GM19463 (cell line): ENCODE data around the gene MICAL3.

Experiments used
- ATAC-seq: cut with Tn5 transposase; IDR thresholded peaks from one replicate; pipeline ENCODE4 v1.9.1; 2021; ENCODE audit warnings: mild to moderate bottlenecking, moderate library complexity; ENCODE audit not compliant: unreplicated experiment

MICAL3 gene

DNA sequence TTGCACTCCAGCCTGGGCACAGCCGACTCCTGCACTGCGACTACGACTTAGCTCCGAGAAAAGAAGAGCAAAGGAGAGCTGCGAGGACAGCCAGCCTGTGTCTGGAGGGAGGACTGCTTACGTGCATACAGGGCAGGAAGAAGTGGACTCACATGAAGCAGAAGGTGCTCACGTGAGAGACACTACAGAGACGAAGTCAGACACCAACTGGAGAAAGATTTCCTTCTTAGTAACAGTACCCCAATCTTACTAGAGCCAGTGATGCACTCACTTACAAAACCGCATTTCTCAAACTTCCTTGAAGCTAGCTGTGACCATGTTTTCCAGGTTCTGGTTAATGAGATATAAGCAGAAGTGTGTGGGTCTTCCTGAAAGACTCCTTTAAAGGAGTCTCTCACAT, 67.7 kb downstream of the MICAL3 start:
- ATAC-seq: no peak

DNA sequence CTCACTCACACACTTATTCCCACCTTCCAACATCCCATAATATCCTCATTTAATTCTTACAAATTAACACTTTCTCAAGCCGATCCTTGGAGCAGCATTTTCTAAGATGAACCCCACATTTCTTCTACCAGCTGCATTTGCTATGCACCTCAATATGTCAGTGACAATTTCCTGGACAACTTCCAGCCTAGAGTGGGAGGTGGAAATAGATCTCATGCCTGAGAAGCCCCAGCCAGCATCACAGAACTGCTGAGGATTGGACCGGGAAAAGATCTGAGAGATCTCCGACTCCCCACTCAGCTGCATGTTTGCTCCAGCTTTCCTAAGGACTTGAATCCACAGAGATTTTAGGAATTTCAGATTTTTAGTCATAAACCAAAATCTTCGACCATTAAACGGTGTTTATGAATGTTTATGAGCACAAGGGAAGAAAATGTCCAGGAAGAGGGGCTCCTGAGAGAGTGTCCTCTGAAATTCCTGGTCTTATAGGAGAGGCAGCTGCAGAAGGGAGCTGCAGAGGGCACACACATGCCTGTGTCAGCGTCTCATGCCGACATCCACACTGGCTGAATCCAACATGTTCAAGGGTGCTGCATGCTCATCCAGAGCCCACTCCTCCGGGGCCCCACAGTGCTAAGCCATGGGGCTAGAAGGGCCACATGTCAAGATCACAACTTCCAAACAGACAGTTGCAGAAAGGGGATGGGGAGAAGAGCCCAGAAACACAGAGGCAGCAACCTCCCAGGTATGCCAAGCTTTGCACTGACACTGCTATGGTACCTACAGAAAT, 68.6 kb downstream of the MICAL3 start:
- ATAC-seq: no peak

DNA sequence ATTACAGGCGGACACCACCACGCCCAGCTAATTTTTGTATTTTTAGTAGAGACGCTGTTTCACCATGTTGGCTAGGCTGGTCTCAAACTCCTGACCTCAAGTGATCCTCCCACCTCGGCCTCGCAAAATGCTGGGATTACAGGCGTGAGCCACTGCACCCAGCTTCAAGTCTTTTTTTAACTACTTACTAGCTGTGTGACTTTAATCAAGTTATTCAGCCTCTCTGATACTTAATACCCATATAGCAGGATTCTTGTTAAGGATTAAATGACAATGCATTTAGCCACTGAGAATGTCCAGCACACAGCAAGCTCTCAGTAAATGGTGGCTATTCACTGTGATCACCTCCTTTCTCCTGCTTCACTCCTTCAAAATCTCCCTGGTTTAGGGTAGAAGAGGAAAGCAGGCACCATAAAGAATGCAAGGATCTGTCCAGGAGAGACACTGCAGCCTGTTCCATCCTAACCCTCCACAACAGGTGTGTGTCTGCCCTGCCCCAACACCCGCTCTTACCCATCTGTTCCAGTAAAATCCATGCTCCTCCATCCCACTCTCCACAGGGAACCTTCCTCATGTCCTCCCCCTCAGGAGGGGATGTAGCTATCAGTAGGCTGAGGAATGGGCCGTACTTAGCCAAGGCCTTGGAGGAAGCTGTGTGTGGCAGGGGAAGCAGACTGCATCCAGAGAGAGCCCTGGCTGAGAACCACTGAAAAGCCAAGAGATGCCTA, 69.3 kb downstream of the MICAL3 start:
- no peak for ATAC-seq

DNA sequence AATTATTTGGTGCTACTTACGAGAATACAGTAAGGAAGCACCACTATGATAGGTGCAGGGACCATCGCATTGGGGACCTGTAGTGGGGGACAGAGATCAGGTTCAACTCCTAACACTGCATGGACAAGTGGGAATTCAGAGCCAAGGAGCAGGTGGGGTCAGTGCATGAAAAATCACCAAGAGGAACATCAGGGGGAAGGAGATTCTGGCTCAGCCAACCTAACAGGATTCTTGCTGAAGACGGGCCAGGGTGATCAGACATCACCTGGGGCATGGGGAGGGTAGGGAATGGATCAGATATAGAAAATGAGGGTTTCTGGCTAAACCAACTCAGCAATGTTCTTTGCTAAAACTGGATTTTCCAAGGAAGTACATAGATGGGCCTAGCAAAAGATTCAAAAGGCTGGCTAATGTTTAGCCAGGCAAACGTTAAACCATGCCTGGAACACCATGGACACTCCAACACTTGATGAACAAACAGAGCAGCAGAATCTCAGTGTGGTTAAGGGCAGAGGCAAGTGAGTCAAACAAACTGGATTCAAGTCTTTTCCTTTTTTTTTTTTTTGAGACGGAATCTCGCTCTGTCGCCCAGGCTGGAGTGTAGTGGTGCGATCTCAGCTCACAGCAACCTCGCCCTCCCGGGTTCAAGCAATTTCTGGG, 70.0 kb downstream of the MICAL3 start:
- ATAC-seq: no peak

DNA sequence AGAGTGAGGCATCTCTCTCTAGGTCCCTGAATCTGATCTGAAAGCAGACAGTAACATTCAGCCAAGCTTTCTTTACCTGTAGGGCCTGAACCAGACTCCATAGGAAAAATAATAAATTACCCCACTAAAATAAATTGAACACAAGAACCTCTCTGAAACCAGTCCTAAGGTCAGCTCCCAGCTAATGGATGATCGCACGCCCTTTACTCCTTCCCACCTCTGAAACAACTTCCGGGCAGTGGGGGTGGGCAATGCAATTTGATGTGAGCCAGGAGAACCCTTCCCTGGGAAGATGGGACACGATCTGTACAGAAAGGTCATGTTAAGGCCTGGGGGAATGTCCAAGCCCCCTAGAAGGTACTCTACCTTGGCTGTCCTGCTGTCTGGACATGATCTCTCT, 71.2 kb downstream of the MICAL3 start:
- ATAC-seq: no peak

DNA sequence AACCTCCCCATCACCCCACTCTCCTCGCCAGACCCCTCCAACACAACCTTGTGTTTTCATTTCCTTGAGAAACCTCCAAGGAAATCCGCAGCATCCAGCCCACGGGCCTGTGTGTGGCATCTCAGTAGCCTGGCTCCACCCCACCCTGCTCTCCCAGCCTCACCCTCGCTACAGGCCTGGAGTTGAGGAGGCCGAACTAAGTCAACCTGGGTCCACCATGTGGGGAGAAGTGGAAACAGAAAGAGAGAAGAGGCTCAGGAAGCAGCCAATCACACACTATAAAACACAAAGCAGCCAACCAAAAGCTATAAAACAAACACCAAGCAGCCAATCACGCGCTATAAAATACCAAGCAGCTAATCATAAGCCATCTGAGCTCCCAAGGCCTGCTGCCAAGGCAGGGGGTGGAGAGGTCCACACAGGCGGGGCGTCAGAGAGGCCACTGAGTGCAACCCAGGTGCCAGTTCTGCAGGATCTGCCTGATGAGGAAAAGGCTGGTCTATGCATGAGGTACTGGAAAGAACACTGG, 72.0 kb downstream of the MICAL3 start:
- ATAC-seq: no peak

DNA sequence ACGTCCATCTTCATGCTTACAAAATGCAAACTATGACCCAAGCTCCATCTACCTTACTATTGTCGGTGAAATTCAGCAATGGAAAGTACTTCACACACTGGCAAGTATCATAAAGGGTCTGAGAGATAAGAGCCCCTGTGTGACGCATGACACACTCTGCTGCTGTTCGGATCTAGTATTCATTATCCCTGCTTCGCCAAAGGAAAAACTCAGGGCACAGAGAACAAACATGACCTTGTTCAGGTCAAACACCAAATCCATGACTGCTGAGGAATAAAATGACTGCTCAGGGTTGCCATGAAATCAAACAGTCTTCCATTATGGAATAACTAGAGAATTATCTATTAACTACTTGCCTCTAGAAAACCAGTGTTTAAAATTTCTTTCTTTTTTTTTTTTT, 73.0 kb downstream of the MICAL3 start:
- ATAC-seq: no peak

DNA sequence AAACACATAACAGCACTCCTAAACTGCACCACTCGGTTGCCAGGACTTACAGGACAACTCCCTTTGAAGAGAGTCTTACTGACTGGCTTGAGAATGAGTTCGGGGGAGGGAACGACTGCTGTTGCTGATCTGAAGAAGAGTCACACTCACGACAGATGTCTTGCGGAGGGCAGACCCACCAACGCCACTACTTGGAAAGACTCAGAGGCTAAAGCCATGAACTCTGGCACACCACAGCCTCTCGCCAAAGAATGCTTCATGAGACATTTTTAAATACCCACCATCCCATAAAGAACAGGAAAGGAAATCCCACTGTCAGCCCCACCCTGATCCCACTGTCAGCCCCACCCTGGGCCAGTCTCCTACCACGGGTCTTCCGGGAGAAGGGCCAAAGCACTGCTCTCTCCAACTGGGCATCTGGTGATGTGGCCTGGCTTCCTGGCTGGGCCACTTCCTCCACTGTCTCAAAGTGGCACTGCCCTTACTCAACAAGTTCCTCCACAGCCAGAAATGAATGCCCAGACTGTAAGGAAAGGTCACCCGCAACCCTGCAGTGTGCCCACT, 73.6 kb downstream of the MICAL3 start:
- no peak for ATAC-seq

DNA sequence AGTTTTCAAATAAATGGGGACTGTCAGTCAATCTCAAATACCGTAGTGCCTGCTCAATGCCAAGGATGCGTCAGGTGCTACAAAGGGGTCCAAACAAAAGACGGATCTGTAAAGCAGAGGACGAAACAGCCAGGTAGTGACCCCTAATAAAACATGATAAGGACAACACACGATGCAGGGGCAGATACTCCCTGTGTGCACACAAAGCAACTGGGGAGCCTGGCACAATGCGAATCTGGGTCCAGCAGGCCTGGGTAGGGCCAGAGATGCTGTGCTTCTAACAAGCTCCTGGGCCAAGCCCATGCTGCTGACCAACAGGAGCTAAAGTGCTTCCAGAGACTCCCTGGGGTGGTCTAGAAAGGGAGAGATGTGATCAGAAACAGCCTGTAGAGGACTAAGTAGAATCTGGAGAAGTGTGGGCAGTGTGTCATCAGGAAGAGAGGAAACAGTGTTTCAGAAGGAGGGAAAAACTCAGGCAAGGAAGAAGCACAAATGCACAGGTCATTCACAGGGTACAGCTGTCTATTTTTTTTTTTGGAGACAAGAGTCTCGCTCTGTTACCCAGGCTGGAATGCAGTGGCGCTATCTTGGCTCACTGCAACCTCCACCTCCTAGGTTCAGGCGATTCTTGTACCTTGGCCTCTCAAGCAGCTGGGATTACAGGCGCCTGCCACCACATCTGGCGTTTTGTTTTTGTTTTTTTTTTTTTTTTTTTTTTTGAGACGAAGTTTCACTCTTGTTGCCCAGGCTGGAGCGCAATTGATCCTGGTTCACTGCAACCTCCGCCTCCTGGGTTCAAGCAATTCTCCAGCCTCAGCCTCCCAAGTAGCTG, 74.5 kb downstream of the MICAL3 start:
- ATAC-seq: no peak

DNA sequence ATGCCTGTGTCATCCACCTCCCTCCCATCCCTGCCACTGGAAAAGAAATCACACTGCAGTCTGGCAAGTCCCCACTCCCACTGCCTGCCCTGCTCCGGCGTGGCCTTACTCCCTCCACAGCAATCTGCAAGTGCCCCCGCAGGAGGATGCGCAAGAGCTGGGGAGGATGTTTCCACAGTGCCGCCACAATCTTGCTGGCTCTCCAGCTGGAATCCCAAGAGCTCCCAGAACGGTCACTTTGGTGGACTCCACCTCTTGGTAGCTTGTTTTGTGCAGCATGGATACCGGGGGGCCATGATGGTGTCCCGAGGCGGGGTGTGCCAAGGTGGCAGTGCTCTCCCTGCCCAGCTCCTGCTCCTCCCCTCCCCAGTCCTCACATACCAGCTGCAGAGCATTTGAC, 76.3 kb downstream of the MICAL3 start:
- no peak for ATAC-seq

DNA sequence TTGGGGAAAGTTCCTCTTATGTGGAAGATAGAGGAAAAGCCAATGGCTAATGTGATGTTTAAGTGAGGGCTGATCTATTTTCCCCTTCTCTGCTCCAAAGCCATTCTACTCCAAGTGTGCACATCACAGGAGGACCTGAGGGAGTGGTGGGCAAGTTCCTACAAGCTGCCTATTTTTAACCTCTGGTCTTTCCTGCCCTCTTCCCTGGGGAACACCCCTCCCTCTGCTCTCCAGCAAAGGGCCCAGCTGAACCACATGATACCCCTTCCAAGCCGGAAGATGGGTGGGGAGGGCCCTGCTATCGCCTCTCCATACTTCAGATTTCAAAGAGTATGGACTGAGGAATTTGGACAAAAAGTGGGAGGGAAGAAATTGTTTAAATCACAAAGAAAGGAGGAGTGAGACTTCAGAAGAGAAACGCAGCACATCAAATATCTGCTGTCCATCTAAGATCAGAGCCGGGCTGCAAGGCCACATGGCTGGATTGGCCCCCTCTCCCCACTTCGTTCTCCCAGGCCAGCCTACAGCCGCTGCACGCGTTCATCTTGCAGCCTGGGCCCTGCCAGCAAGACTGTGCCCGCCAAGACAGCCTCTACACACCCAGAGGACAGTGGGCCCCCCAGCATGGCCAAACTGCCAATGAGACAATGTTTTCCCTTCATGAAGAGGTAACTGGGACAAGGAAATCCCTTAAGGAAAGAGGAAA, 77.5 kb downstream of the MICAL3 start:
- ATAC-seq: no peak

DNA sequence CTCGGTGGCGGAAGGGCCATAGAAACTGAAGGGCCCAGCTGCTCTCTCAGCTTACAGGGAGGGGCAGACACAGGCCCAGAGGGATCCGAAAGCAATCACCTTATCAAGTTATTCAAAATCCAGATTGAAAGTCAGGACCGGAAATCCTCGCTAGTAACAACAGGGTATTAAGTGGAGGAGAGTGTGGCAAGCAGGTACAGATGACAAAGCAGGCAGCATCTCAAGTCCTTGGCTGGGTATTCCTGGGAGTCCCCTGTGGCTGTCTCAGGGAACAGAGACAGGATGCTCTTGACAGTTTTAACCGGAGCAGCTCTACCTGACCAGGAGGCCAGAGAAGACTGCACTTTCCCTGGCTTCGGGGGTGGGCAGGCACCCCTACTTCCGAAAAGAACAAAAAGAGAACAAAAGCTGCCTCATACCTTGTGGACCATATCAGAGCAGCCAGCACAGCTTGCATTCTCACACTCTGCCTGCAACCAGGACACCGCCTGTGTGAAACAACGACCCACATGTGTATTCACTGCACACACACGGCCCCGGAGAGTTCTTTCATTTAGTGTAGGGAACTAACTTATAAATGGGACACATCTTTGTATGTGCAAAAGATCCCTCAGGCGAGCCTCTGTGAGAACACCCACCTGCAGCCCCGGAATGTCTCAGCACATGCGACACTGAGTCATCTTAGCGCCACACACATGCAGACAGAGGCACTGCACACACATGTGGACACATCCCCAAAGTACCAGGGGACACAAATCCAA, 78.3 kb downstream of the MICAL3 start:
- ATAC-seq: no peak

DNA sequence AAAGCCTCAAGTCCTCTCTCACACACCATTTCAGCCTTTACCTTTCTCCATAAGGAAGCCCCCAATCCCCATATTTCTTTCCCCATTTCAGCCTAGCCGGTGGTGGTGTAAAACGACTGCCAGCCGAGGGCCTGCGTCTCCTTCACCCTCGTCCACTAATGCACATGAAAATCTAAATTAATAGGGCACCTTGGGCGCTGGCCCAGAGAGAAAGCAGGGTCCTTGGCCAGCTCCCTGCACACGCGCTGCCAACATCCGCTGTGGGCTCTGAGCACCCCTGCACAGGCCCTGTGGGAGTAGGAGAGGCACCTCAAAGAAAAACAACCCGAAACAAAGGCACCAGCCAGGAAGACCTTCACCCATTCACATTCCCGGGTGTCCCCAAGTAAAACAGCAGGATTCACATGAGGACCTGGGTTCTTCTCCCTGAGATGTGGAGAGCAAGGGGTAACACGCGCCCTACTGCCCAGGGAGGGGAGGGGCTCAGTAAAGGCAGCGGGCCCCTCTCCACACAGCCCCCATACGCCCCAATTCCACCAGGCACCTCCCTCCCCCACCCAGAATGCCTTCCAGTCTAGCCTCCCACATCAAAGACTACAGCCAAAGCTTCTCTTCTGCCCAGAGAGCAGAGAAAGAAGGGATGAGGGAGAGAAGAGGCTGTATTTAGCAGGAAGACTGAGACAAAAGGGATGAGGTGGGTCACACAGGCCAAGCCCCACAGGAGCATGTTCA, 79.0 kb downstream of the MICAL3 start:
- no peak for ATAC-seq

DNA sequence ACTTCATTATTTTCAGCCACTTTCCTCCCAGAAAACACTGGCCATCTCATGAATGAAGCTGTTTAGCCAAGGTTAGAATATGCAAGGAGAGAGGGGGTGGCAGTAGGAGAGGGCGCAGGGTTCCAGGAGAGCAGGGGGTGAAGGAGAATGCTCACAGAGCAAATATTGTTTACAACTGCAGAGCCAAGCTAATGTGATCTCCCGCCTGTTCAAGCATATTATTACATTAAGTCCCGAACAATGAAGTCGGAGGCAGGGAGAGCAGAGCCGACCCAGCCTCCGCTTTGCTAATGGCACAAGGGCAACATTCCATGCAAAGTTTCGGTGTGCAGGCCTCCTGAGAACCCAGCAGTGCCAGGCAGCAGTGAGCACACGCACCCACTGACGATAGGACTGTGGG, 80.1 kb downstream of the MICAL3 start:
- ATAC-seq: no peak

DNA sequence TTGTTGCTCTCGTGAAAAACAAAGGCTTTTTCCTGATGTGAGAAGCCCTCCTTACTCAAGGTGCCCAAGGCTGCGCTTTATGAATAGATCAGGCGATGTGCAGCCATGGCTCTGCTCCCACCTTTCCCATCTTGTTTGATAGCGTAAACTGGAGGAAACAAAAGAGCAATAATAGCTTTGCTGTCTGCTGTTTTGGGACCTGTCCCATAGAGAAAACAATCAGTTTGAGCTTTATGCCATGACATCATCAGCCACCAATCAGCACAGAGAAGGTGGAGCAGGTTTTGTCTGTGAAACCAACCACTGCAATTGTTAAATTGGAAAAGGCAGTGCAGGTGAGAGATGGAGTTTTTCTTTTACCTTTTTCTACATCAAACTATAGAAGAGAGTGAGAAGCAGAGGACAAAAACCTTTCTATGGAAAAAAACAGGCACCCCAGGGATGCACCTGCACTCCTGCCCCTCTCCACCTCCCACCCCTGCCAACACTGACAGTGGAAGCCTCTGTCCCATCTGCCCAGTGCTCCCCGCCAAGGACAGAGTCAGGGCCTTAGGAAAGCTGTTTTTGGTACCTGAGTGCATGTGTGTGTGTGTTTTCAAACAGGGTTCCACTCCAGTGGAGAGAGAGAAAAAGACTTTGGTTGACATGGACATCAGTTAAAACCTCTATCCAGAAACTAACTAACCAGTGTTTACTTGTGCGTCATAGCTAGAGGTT, 80.7 kb downstream of the MICAL3 start:
- ATAC-seq: no peak

DNA sequence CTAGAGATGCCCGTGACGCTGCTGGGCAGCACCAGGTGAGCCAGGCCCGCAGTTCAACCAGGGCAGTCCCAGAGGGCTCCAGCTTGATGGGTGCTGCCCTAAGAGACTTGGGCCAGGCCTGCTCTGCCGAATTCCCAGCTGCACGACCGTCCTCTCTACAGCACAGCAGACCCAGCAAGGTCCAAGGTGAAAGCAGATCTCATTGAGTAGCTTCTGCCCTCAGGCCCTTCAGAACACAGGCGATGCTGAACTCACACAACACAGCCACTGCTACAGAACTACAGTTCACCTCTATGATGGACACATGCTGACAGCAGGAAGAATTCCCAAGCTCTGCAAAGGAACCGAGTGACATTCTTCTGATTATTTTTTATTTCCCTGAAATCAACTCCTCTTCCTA, 81.6 kb downstream of the MICAL3 start:
- ATAC-seq: no peak

DNA sequence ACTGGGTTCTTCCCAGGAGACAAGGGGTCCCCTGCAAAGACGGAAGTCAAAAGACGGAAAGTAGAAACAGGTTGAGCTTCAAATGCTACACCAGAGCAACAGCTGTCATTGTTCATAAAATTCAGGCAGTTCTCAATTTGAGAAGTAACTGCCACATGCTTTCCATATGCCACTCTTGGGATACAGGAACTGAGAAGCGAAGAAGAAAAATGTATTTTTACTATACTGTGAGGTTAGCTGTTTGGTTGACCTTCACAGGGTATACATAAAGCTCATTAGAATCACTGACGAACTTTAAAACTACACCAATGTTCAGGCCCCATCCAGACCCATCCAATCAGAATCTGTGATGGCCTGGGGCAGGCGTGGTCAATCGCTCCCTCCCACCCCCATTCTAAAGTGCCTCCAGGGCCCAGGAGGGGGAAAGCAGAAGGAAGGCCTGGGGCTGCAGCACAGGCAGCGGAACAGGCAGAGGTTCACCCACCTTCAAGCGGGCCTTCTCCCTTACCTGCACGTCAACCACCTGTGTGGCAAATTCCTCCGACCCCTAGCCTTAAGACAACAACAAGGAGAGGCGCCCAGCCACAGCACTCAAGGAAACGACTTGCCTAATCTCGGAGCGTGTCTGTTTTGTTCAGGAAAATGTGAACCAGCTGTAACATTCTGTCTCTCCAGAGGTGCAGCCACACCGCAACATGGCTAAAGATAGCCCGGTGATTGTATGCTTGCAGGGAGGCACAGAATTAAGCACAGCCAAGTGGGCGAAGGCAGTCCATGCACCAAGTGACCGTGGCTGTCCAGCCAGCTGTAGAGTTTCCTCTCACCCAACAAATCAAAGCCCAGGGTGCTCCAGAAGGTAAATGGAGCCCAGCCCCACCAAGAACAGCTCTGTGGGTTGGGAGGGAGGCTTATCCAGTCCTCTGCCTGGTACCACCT, 82.6 kb downstream of the MICAL3 start:
- no peak for ATAC-seq
